Measurements from ENCODE around the gene ARRB1. TPM values are rescaled to one million over a fixed set of nuclear protein-coding genes. Genes with fewer than 3 reads are reported as not detected.

The ARRB1 gene
- total RNA-seq: 10 to 100 TPM; 61.8 to 64.8 TPM

DNA sequence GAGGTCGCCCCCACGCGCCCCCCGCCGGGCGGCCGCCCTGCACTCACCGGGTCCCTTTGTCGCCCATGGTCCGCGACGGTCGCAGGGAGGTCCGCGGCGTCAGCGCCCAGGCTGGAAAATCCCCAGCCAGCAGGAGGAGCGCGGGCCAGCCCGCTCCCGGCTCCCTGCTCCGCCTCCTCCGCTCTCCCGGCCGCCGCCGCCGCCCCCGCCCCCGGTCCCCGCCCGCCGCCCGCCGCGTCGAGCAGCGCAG is at the start of gene ARRB1:
Gene ARRB1 (minus strand): TSS at position 121 of the 250 bp plus-strand sequence. CDS start 54 bp downstream, at position 67.
- H3K36me3 Mint-ChIP-seq: peaks cover 8% of the 10 kb centered on the region
- peaks cover 54% of the 10 kb centered on the region for H3K4me1 Mint-ChIP-seq
- DNase-seq: no peak
- no peak for ATAC-seq (ENCODE audit: low read depth)
- POLR2A ChIA-PET: interaction anchor here (0.9 to 4.8 kb wide), 8 partner anchors 10 to 34 kb away, joined by 3 to 63 read pairs (median 9); no protein-coding TSS in a partner anchor
- no peaks in the 10 kb centered on the region for H3K9me3 Mint-ChIP-seq
- H3K27me3 Mint-ChIP-seq: no peaks in the 10 kb centered on the region
- H3K4me3 Mint-ChIP-seq: peak within 1 kb of the TSS; percentile 96
- H3K27ac Mint-ChIP-seq: peak within 1 kb of the TSS; percentile 98

- ATAC-seq (ENCODE audit: low read depth): peak; percentile 11
Observed at GRCh38 chr11:75400146-75400865, 48.8 kb upstream of the ARRB1 start.

DNA sequence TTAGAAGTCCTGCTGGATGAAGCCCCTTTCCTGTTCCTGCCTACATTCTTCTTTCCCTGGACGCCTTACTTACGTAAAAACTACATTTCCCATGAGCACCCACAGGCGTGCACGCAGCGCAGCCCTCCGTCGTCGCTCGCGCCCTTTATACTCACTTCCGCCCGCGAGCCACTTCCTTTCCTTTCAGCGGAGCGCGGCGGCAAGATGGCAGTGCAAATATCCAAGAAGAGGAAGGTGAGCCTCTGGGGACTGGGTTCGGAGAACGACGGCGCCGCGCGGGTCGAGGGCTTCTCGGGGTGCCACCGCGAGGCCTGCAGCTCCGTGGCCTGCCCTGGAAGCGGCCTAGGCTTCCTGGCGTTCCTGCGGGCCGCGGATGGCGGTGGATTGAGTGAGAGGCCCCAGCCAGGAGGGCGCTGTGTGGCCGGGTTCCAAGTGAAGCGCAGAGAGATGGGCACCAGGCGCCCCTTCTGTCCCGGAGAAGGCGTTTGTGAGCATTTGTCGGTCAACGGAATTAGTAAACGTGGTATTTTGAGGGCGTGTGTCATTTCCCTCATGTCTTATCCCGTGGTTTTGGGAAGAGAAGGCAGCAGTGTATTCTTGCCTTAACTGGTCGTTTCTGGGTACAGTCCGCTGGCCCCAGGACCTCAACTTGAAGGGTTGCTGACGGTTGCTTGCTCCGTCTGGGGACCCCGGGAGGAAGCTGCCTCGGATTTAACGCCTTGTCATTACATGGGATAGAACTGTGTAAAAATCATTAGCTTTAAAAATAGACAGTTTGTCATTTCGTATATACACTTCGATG is 48.1 kb upstream of the ARRB1 start, which contains the start of gene RPS3:
Gene RPS3 (plus strand): TSS at position 175 of the 802 bp plus-strand sequence. CDS start 30 bp downstream, at position 205.
- DNase-seq: peak; percentile 93
- Mint-ChIP-seq H3K9me3 (no peaks in the 10 kb centered on the region), H3K4me1 (peaks cover 42% of the 10 kb centered on the region), H3K27ac (peak within 1 kb of the TSS; percentile 95), H3K36me3 (peaks cover 45% of the 10 kb centered on the region), H3K27me3 (peaks cover 7% of the 10 kb centered on the region), H3K4me3 (peak within 1 kb of the TSS; percentile 91)
- POLR2A ChIA-PET: interaction anchor here (0.6 to 1.6 kb wide), 16 partner anchors 11 to 835 kb away, joined by 3 to 6 read pairs (median 4); partner anchors contain the start of gene GDPD5
- peak; percentile 91 for ATAC-seq (ENCODE audit: low read depth)

More at GRCh38 chr11:75400146-75400865, 48.8 kb upstream of the ARRB1 start:
- Mint-ChIP-seq H3K9me3 (no peaks in the 10 kb centered on the region), H3K27me3 (peaks cover 7% of the 10 kb centered on the region), H3K4me1 (peaks cover 45% of the 10 kb centered on the region), H3K27ac (peak overlapping the region; percentile 95), H3K36me3 (peaks cover 49% of the 10 kb centered on the region), H3K4me3 (peak overlapping the region; percentile 91)
- no peak for DNase-seq
- POLR2A ChIA-PET: interaction anchor here (0.6 to 1.6 kb wide), 16 partner anchors 12 to 834 kb away, joined by 3 to 6 read pairs (median 4); partner anchors contain the start of gene GDPD5

- ATAC-seq (ENCODE audit: low read depth) (peak; percentile 10), DNase-seq (no peak)
- Mint-ChIP-seq H3K27me3 (peaks cover 9% of the 10 kb centered on the region), H3K36me3 (peaks cover 40% of the 10 kb centered on the region), H3K27ac (peak overlapping the region; percentile 95), H3K9me3 (no peaks in the 10 kb centered on the region), H3K4me1 (peaks cover 36% of the 10 kb centered on the region), H3K4me3 (peak overlapping the region; percentile 91)
- POLR2A ChIA-PET: interaction anchor here (0.9 to 1.6 kb wide), 5 partner anchors 9 to 130 kb away, joined by 3 to 6 read pairs (median 5); no protein-coding TSS in a partner anchor
Observed at GRCh38 chr11:75398906-75399305, 47.4 kb upstream of the ARRB1 start.

- Mint-ChIP-seq H3K27ac (no peak overlapping the region), H3K4me3 (no peak overlapping the region), H3K36me3 (peaks cover under 1% of the 10 kb centered on the region), H3K27me3 (peaks cover 21% of the 10 kb centered on the region), H3K9me3 (no peaks in the 10 kb centered on the region), H3K4me1 (peaks cover 5% of the 10 kb centered on the region)
- ATAC-seq (ENCODE audit: low read depth) (no peak), DNase-seq (no peak)
- POLR2A ChIA-PET: no interaction called here
Observed at GRCh38 chr11:75394085-75394840, 42.8 kb upstream of the ARRB1 start.

DNA sequence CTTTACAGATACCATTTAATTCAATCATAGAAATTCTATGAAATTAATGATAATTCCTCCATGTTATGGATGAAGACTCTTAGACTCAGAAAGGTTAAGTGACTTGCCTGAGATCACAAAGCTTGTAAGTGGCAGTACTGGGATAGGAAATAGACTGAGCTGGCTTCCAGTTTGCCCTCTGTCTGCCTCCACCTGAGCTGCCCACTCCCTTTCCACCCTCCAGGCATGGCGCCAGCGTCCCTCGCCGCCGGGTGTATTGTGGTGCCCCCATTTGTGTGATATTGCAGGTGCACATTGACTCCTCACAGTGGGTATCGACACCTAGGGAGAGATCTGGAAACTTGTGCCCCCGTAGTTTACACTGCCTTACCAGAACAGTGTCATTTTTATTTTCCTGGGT is 38.5 kb upstream of the ARRB1 start:
- H3K27ac Mint-ChIP-seq: no peak overlapping the region
- no peak for DNase-seq
- H3K9me3 Mint-ChIP-seq: no peaks in the 10 kb centered on the region
- ATAC-seq (ENCODE audit: low read depth): no peak
- POLR2A ChIA-PET: interaction anchor here (0.6 kb wide), 2 partner anchors 9 to 130 kb away, joined by 3 read pairs; no protein-coding TSS in a partner anchor
- H3K36me3 Mint-ChIP-seq: no peaks in the 10 kb centered on the region
- no peak overlapping the region for H3K4me3 Mint-ChIP-seq
- peaks cover 23% of the 10 kb centered on the region for H3K27me3 Mint-ChIP-seq
- H3K4me1 Mint-ChIP-seq: no peaks in the 10 kb centered on the region

GRCh38 chr11:75389276-75389605 is 37.8 kb upstream of the ARRB1 start:
- peaks cover 5% of the 10 kb centered on the region for H3K4me1 Mint-ChIP-seq
- no peak overlapping the region for H3K4me3 Mint-ChIP-seq
- H3K27me3 Mint-ChIP-seq: peaks cover 22% of the 10 kb centered on the region
- ATAC-seq (ENCODE audit: low read depth) (no peak), DNase-seq (no peak)
- H3K36me3 Mint-ChIP-seq: no peaks in the 10 kb centered on the region
- H3K27ac Mint-ChIP-seq: no peak overlapping the region
- POLR2A ChIA-PET: interaction anchor here (0.6 to 1.3 kb wide), 2 partner anchors 9 to 11 kb away, joined by 3 to 6 read pairs; no protein-coding TSS in a partner anchor
- H3K9me3 Mint-ChIP-seq: no peaks in the 10 kb centered on the region

DNA sequence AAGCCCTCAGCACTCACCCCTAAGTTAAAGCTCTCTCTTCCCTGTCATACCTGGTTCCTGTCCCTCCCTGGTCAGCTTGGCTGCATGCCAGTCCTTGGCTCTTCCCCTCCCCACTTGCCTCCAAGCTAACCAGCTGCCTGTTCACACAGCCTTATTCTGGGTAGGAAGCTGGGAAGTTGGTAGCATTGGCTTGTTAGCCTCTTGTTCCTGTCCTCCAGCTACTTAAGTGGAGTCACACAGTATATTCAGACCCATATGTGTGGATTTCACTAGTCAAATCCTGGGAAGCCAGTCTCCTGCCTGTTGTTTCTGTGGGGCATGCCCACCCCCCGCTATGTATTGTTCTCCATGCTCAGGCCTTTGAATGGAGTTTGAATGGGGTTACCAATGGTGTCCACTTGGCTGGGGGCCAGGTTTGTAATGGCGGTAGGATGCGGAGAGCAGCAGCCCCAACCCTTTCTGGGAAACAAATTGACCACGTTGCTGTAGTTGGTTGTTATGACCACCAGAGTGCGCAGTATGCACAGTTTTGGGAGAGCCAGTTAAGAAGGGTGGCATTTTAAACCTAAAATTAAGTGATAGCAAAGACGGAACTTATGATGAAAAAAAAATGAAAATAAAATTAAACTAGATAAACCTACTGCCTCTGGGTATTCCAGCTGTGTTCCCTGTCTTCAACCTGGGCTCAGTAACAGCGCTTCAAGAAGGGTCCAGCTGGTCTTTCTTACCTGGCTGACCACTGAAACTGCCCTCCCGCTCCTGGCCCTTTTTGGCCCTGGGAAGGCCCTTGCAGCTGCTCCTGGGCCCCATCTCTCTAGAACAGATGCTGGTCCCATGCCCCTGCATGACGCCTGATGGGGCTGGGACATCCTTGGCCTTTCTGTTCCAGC is 37.2 kb upstream of the ARRB1 start:
- Mint-ChIP-seq H3K9me3 (no peaks in the 10 kb centered on the region), H3K27me3 (peaks cover 21% of the 10 kb centered on the region), H3K4me1 (peaks cover 11% of the 10 kb centered on the region), H3K27ac (no peak overlapping the region), H3K36me3 (no peaks in the 10 kb centered on the region), H3K4me3 (no peak overlapping the region)
- POLR2A ChIA-PET: interaction anchor here (0.9 to 1.3 kb wide), 3 partner anchors 11 to 60 kb away, joined by 5 to 6 read pairs (median 6); no protein-coding TSS in a partner anchor
- ATAC-seq (ENCODE audit: low read depth) (peak; percentile 78), DNase-seq (peak; percentile 64)

DNA sequence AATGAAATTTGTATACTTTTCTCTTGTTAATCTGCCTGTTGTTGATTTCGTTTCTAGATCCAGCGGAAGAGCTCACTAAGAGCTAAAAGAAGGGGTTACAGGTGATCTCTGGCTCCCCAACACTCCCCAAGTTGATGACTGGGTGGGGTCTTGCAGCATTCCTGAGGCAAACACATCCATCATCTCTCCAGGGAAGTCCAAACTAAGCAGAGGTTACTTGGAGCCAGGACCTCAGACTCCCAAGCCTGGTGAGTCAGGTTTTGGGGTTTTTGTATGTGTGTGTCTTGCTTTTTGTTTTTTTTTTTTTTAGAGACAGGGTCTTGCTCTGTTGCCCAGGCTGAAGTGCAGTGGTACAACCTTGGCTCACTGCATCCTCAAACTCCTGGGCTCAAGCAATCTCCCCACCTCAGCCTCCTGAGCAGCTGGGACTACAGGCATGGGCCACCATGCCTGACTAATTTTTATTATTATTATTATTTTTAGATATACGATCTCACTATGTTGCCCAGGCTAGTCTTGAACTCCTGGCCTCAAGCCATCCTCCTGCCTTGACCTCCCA is 36.4 kb upstream of the ARRB1 start:
- H3K4me1 Mint-ChIP-seq: peaks cover 18% of the 10 kb centered on the region
- peaks cover 21% of the 10 kb centered on the region for H3K27me3 Mint-ChIP-seq
- DNase-seq (no peak), ATAC-seq (ENCODE audit: low read depth) (no peak)
- no peak overlapping the region for H3K4me3 Mint-ChIP-seq
- POLR2A ChIA-PET: interaction anchor here (0.9 to 1.3 kb wide), 3 partner anchors 12 to 59 kb away, joined by 5 to 6 read pairs (median 6); no protein-coding TSS in a partner anchor
- no peak overlapping the region for H3K27ac Mint-ChIP-seq
- no peaks in the 10 kb centered on the region for H3K36me3 Mint-ChIP-seq
- H3K9me3 Mint-ChIP-seq: no peaks in the 10 kb centered on the region

- ATAC-seq (ENCODE audit: low read depth): no peak
- POLR2A ChIA-PET: interaction anchor here (1.3 kb wide), 1 partner anchor 46 kb away, joined by 5 read pairs; no protein-coding TSS in a partner anchor
- no peak for DNase-seq
- no peaks in the 10 kb centered on the region for H3K36me3 Mint-ChIP-seq
- H3K9me3 Mint-ChIP-seq: no peaks in the 10 kb centered on the region
- H3K27ac Mint-ChIP-seq: no peak overlapping the region
- peaks cover 21% of the 10 kb centered on the region for H3K27me3 Mint-ChIP-seq
- no peak overlapping the region for H3K4me3 Mint-ChIP-seq
- H3K4me1 Mint-ChIP-seq: peaks cover 18% of the 10 kb centered on the region
Observed at GRCh38 chr11:75386942-75387630, 35.6 kb upstream of the ARRB1 start.

DNA sequence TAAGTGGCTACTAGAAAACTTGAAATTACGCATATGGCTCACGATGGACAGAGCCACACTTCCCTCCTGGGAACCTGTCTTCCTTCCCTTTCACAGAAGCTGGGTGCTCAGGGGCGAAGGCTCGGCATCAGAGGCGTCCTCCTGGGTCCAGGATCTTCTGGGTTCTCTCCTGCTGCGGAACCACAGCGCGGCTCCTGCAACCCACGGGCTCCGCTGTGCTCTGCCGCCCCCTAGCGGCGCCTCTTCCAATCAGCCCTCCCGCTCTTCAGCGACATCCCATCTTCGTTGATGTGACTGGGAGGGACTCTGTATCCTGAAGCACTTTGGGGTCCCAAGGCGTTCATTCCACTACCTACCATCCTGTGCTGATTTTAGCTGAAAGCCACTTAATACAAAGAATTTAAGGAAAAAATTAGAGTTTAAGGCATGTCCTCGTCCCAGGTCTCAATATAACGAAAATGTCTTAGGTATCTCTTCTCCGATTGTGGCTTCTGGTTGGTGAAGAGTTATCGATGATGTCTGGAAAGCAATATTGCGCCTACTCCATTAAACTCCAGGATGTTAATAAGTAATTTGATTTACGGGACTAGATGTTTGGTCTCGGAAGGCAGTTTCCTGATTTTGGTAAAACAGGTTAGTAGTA is 33.1 kb upstream of the ARRB1 start:
- no peaks in the 10 kb centered on the region for H3K9me3 Mint-ChIP-seq
- POLR2A ChIA-PET: interaction anchor here (1.7 to 2.6 kb wide), 5 partner anchors 15 to 104 kb away, joined by 6 to 16 read pairs (median 8); no protein-coding TSS in a partner anchor
- peak overlapping the region; percentile 90 for H3K27ac Mint-ChIP-seq
- DNase-seq (peak; percentile 89), ATAC-seq (ENCODE audit: low read depth) (peak; percentile 75)
- peak overlapping the region; percentile 66 for H3K4me3 Mint-ChIP-seq
- no peaks in the 10 kb centered on the region for H3K36me3 Mint-ChIP-seq
- peaks cover 22% of the 10 kb centered on the region for H3K4me1 Mint-ChIP-seq
- peaks cover 9% of the 10 kb centered on the region for H3K27me3 Mint-ChIP-seq
